Colonic mucosa (tissue), 4 donors: Measurements from ENCODE around the gene ZNF22. TPM values are rescaled to one million over a fixed set of nuclear protein-coding genes. Genes with fewer than 3 reads are reported as not detected.

Experiments used
- DNase-seq: peaks from one replicate; pipeline ENCODE4 v3.0.0-alpha.2; 2020
- H3K27ac ChIP-seq: fragments of 200-600 bp; one replicate; pipeline ENCODE4 v1.8.0; 2021
- H3K27me3 ChIP-seq: fragments of 200-600 bp; one replicate; pipeline ENCODE4 v1.8.0; 2021
- H3K36me3 ChIP-seq: fragments of 200-600 bp; one replicate; pipeline ENCODE4 v1.8.0; 2021
- H3K4me1 ChIP-seq: fragments of 200-600 bp; one replicate; pipeline ENCODE4 v1.8.0; 2021; ENCODE audit warnings: mild to moderate bottlenecking
- H3K4me3 ChIP-seq: fragments of 200-600 bp; one replicate; pipeline ENCODE4 v1.8.0; 2021
- H3K9ac ChIP-seq, 2 donors: one replicate each; pipeline ENCODE4 v1.7.0; 2013; ENCODE audit warnings: control low read depth in 2 of 2, low read depth in 2 of 2, low read length in 2 of 2
- H3K9me3 ChIP-seq: fragments of 200-600 bp; one replicate; pipeline ENCODE4 v1.8.0; 2021
- intact Hi-C: fragments of 100-400 bp; cut with DNase I; formaldehyde crosslinking; loops from one replicate; pipeline ENCODE4 v1.14.1; 2022
- total RNA-seq, 2 donors: library from RNA; stranded (reverse); fragmentation: NEBNext Ultra II Directional in 1 of 2; extraction: Animal tissue kit (Norgen Biotek cat#: 25700) in 1 of 2; gene quantifications; one replicate each; pipeline ENCODE4 v1.2.1, GENCODE V29; 2021
- TF ChIP-seq, protein P1 (sequence below): fragments of 200-600 bp; IDR thresholded peaks from one replicate; pipeline ENCODE4 v1.8.0; 2022; ENCODE audit warnings: antibody characterized with exemption, mild to moderate bottlenecking
- donor health status: healthy.
- donor health status: DM: no; HTN: no; CAD: no.
- donor health status: DM: no; HTN: no; CAD: no.

The ZNF22 gene
- total RNA-seq, 2 donors from 2014 or later = 16.5 to 17.3 TPM

DNA sequence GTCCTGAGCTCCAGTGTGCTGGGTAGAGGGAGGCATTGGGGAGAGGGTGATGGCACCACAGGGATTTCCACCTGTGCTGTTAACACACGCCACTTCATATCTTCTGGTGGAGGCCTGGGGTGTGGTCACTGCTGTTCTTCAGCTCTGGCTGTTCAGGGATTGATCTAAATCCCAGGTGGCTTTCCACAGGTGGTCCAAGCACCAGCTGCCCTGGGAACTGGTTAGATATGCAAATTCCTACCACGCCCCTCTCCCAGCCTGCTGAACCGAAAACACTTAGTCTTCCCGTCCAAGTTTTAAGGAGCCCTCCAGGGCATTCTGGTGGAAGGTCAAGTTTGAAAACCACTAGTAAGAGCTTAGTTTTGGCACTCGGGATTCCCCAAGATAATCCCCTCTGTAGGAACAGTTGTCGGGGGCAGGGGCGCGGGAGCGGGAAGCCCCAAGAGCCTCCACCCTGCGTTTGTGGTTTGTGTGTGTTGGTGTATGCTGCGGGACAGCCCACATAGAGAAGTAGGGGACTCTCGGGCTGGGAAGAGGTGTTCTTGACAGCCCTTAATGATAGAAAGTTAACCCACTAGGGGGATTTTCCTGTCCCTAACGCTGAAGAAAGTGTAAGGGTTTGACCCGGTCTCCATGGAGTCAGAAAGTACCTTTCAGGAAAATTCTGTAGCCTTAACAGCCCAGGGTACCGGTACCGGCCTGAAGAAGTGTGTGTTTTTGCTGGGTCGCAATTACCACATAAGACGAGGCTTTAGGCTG, 27.2 kb upstream of the ZNF22 start:
- TF ChIP-seq, protein P1, sequence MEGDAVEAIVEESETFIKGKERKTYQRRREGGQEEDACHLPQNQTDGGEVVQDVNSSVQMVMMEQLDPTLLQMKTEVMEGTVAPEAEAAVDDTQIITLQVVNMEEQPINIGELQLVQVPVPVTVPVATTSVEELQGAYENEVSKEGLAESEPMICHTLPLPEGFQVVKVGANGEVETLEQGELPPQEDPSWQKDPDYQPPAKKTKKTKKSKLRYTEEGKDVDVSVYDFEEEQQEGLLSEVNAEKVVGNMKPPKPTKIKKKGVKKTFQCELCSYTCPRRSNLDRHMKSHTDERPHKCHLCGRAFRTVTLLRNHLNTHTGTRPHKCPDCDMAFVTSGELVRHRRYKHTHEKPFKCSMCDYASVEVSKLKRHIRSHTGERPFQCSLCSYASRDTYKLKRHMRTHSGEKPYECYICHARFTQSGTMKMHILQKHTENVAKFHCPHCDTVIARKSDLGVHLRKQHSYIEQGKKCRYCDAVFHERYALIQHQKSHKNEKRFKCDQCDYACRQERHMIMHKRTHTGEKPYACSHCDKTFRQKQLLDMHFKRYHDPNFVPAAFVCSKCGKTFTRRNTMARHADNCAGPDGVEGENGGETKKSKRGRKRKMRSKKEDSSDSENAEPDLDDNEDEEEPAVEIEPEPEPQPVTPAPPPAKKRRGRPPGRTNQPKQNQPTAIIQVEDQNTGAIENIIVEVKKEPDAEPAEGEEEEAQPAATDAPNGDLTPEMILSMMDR = no peak
- no peak for DNase-seq
- Histone ChIP-seq H3K36me3 (no peaks in the 10 kb centered on the region), H3K9me3 (no peaks in the 10 kb centered on the region), H3K27me3 (no peaks in the 10 kb centered on the region), H3K27ac (no peak overlapping the region), H3K4me3 (no peak overlapping the region), H3K4me1 (peaks cover 3% of the 10 kb centered on the region), H3K9ac (peak overlapping the region in 1 of 2 donors; percentile 91)
- intact Hi-C loops = loop anchor here (2.0 to 5.0 kb wide), 2 partner anchors 41 to 96 kb away; no protein-coding TSS in a partner anchor

DNA sequence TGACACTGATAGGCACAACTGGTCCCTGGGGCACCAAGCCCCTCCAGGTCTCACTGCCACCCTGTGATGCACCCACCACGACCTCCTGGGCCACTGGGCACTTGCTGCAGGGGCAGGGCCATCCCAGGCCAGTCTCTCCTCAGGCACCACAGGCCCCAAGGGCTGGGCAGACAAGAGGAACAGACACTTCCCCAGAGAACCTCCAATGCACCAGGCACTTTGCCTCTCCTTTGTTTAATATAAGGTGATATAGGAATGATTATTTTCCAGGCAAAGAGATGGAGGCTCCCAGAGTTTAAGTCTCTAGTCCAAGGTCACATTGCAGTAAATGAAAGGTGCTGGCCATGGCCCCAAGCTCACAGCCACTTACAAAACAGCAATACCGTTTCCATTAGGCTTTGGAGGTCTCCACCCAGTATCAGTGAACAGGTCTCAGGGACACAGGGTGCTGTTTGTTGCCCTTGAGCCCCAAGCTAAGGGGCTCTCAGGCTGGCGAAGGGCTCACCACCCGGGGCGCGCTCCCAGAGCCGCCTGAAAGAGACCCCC, 26.6 kb upstream of the ZNF22 start:
- intact Hi-C loops = loop anchor here (2.0 to 5.0 kb wide), 2 partner anchors 41 to 97 kb away; no protein-coding TSS in a partner anchor
- no peak for DNase-seq
- peak overlapping the region; percentile 70 for H3K27ac ChIP-seq
- TF ChIP-seq, protein P1 = no peak
- no peaks in the 10 kb centered on the region for H3K27me3 ChIP-seq
- peak overlapping the region; percentile 70 to 91 for H3K9ac ChIP-seq
- peak overlapping the region; percentile 37 for H3K4me3 ChIP-seq
- peaks cover 8% of the 10 kb centered on the region for H3K4me1 ChIP-seq
- H3K36me3 ChIP-seq = no peaks in the 10 kb centered on the region
- H3K9me3 ChIP-seq = no peaks in the 10 kb centered on the region

DNA sequence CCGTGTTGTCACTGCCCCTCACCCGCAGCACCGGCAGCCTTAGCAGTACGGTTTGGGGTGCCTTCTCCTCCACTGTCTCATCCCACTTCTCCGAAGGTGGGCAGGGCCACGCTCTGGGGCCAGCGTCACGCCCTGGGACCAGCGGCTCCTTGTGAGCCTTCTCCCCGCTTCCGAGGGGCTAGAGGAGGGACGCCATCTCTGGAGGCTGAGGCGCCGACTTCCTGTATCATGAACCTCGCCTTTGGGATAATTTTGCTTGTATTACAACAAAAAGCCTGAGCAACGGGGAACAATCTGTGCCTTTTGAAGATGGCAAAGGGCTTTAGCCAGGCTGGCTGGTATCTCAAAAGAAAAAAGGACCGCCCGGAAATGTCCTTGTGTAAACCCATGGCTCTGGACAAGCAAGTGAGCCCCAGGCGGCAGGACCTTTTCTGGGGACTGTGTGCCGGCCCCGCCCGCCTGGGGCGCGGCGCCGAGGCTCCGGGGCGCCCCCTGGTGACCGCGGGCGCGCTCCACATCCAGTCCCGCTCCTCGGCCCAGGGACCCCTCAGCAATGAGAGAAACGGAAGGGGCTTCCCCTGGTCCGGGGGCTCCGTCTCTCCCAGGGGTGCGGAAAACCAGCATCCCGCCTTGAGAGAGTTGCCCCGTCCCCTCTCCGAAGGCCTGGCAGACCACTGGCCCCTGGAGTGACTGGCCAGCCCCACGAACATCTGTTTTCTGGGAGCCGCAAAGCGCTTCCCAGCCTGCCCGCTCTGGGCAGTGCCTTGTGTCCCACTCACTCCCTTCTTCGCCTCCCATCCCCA, 25.9 kb upstream of the ZNF22 start:
- intact Hi-C loops = loop anchor here (2.0 to 5.0 kb wide), 2 partner anchors 42 to 98 kb away; no protein-coding TSS in a partner anchor
- Histone ChIP-seq H3K27me3 (no peaks in the 10 kb centered on the region), H3K4me3 (peak overlapping the region; percentile 37), H3K4me1 (peaks cover 11% of the 10 kb centered on the region), H3K27ac (peak overlapping the region; percentile 70), H3K9me3 (no peaks in the 10 kb centered on the region), H3K36me3 (no peaks in the 10 kb centered on the region), H3K9ac (peak overlapping the region; percentile 70 to 91)
- DNase-seq = peak; percentile 75
- TF ChIP-seq, protein P1 = peak; percentile 99

DNA sequence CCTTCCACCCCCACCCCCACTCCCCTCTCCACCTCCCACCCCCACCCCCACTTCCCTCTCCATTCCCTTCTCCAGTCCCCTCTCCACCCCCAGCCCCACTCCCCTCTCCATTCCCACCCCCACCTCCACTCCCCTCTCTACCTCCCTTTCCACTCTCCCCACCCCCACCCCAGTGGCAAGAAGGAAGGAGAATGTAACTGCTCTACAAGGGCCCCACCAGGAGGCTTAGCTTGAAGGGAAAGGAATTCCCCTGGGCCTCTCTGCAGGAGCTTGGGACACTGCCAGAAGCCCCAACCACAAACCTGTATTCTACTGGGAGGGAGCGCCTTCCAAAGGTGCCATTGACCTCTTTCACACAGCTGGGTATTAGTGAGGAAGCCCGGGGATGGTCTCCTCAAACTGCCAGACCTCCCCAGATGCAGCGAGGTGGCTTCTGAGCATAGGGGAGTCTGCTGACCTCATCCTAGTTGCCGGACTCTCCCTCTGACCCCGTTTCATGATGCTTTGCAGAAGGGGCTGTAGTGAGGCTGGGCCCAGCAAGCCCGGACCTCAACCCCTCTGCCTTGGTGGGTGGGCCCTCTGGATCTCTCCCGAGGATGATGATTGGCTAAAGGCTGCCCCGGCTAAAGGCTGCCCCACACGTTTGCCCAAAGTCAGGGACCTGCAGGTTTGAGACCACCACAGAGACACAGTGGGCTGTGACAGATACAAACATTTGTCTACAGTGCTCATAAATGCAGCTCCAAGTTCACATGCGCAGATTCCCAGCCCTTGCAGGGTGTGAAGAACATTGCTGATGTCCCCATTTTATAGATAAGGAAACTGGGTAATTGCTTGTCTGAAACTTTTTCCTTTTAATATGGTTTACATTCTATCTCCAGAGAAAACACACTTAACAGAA, 25.0 kb upstream of the ZNF22 start:
- Histone ChIP-seq H3K27ac (peak overlapping the region; percentile 70), H3K4me3 (no peak overlapping the region), H3K36me3 (no peaks in the 10 kb centered on the region), H3K9me3 (no peaks in the 10 kb centered on the region), H3K27me3 (no peaks in the 10 kb centered on the region), H3K9ac (peak overlapping the region in 1 of 2 donors; percentile 55), H3K4me1 (peaks cover 13% of the 10 kb centered on the region)
- TF ChIP-seq, protein P1 = no peak
- intact Hi-C loops = loop anchor here (2.0 kb wide), 1 partner anchor 43 kb away; no protein-coding TSS in a partner anchor
- no peak for DNase-seq
